ENCODE data around the gene AGAP2.

- no peak for TF ChIP-seq CTCF (IDR thresholded peaks at IDR 0.05)
- no peak for TF ChIP-seq EZH2phosphoT487 (IDR thresholded peaks at IDR 0.05)
Observed at GRCh38 chr12:57766464-57767304, 28.1 kb upstream of the AGAP2 start, which contains the start of gene CYP27B1.

Data from neural progenitor cell (in vitro differentiated cells).